Stimulated activated CD4-positive, alpha-beta T cell treated with anti-CD3 and anti-CD28 coated beads, Interleukin-2, amount 100 ng/mL, for 48 hours (primary cell): ENCODE results near the gene LYSMD1.

Experiments
- DNase-seq, 2 donors: peaks; one replicate each; pipeline ENCODE4 v3.0.0-alpha.2; 2020

The LYSMD1 gene

DNA sequence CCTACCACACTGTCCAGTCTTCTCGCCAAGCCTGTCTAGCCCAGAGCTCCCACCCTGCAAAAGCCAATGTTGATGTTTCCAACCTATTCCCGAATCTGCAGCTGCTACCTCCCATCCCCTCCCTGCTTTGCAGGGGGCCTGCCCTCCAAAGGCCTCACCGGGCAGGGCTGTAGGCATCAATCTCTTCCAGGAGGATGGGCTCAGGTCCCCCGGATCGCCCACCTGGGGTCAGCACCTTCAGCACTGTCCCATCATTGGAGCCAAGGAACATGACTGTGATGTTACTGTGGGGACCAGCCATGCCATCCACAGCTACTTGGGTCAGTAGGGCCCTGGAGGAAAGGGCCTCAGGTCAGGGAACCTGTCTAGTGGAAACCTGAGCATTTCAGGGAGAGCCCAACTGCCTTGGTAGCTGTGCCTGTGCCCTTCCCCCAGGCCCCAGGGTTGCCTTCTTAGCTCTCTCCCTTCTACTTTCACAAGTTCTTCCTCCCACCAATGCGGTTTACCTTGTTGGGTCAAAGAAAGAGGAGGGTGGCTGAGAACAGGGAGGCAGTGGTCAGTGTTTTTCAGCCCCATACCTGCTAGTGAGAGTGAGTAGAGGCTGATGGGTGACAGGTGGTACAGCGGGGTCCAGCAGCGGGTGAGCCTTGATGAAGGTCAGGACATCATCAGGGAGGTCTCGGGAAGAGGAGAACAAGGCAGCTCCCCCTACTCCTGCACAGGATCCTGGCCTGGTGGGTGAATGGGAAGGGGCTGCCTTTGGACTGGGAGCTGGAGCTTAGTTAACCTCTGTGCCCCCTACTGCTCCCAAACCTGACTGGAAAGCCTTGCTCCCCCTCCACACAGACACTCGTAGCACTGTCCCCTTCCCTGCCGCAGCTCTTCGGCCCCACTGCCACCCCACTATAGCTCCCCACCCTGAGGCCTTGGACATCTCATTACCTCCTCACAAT, 30.0 kb downstream of the LYSMD1 start:
- no peak for DNase-seq

DNA sequence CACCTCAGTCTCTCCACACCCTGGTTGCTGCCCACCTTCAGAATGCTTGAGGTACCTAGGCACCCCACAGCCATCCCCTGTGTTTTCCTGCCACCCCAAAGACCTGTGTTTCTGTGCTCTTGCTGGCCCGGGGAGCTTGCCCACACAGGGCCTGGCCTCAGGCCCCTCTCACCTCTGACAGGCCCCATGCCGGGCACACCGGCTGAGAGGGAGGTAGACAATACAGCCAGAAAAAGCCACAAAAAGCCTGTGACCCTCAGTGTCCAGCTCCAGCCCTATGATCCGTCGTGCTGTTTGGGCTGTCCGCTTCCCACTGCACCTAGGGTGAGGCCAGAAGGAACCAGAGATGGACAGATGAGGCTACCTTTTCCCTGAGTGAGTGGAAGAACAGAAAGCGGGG, 30.7 kb downstream of the LYSMD1 start:
- no peak for DNase-seq

DNA sequence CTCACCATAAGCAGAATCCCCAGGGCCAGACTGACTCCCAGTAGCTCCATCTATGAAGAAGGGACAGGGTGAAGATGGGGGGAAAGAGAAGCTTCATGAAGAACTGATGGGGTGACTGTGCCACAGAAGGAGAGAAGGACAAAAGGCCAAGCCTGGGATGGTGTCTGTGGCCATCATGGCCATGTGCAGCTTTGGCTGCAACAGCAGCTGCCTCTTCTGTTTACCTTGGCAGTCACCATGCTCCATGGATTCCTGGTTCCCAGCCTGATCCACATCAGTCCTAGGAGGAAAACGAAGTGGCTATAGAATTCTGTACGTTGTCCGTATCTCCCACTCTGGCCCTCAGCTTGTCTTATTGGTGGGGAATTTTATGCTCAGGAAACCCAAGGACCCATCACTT, 31.3 kb downstream of the LYSMD1 start:
- no peak for DNase-seq

DNA sequence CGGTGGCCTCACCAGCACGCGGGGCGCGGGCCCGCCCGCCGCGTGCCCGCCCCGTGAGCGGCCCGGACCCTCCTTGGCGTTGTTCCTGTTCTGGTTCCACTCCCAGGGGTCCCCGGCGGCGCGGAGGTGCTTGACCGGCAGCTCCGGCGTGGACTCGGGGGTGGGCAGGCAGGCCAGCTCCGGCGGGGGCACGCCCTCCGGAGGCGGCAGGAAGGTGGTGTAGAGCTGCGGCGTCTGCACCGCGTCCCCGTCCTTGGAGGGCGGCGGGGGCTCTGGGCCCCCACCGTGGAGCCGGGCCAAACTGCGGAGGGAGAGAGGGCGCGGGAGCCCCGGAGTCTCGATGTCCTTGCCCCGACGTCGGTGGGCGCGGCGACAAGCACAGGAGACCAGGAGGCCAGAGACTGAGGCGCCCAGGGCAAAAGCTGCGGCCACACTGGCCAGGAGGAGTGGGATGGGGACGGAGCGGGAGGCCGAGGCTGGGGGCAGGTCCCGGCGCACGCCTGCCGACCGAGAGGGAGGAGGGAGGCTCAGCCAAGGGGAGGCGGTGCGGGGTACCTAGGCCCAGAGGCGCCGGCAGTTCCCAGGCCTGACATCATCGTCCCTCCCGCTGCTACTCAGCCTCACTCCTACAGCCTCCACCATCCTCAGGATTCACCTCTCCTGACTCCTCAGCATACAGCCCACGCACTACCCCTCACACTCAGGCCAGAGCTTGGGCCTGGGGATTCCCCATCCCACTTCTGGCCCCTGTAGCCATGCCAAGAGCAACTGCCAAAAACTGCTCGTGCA, 32.5 kb downstream of the LYSMD1 start:
- DNase-seq: no peak

DNA sequence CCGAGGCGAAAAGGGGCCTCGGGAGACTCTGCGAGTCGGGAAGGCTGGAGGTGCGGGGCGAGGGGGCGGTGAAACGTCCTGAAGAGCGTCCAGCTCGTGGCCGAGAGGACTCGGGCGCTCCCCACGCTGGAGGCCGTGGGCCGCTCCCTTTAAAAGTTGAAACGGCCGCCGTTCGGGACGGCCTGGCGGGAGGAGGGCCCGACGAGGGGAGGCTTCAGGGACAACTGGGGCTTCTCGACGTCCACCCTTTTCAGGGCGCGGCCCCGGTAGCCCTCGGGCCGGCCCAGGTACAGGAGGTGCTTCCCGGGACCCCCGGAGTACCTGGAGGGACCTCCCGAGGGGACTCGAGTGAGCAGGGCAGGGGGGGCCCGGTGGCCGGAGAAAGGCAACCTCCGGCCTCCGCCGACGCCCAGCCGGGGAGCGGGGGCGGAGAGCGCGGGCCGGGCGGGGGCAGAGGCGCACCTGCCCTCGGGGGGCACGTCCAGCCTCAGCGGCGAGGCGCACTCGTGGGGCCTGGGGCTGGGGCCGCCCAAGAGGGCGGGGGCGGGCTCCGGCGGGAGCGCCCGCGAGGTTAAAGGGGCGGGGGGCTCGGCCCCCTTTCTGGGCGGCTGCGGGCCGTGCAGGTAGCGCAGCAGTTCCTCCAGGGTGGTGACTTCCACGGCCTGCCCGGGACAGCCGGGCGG, 33.2 kb downstream of the LYSMD1 start:
- no peak for DNase-seq

DNA sequence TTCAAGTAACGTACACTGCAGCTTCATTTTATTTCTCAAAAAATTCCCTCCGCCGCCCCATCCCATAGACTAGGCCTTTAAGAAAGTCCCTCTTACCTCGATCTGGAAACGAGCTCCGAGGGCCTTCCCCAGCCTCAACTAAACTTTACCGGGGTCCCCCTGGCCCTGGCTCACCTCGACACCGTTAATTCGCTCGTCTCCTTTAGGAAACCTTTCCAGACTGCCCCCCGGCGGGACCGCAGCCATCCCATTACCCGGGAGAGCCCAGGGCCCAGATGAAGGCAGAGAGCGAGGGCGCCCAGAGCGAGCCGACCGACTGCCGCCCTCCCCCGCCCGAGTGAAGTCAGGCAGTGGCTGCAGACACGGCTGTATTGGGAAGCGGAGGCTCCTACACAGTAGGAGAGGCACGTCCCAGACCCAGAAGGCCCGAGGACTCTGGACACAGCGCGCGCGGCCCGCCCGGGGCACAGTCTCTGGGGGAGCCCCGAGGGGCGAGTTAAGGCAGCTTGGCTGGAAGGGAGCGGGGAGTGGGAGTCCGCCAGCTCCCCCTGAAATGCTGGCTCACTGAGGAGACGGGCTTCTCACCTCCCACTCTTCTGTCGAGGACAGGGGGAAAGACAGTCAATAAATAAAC, 33.9 kb downstream of the LYSMD1 start:
- no peak for DNase-seq

DNA sequence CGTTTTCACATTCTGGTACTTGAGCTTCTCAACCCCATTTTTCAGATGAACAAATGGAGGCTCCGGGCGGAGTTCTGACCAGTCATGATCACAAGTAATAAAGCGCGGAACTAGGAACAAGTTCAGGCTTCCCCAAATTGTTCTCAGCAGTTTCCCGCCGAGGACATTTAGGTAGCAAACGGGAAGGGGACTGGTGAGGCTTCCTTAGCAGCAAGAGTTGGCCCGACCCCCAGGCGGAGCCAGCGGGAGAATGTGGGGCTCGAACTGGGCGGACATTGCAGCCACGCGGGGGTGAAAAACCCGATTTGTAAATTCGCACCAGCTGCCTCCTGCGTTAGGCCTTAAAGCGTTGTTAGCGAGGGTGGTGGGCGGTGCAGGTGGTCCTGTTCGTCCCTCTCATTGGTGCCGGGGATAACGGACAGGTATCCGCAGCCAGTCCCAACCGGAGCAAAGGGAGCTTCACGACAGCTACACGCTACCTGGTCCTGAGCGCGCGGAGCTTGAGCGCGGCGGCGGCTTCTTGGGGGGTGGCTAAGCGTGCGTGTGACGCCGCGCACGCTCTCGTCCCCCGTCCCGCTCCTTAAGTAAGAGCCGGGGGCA, 34.6 kb downstream of the LYSMD1 start:
- peak; percentile 63 to 72 for DNase-seq

DNA sequence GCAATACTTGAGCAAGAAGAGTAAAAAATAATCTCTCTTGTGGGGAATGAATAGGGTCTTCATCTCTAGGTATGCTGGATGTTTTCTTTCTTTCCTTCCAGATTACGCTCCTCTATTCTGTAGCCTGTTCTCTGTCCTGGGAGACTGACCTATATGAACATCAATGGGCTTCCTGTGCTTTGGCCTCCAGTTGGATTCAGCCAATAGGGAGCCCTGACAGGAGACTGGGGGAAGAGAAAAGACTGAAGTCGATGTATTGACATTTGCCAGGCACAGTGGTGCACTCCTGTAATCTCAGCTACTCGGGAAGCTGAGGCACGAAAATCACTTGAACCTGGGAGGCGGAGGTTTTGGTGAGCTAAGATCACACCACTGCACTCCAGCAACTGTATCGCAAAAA, 36.9 kb downstream of the LYSMD1 start:
- no peak for DNase-seq

DNA sequence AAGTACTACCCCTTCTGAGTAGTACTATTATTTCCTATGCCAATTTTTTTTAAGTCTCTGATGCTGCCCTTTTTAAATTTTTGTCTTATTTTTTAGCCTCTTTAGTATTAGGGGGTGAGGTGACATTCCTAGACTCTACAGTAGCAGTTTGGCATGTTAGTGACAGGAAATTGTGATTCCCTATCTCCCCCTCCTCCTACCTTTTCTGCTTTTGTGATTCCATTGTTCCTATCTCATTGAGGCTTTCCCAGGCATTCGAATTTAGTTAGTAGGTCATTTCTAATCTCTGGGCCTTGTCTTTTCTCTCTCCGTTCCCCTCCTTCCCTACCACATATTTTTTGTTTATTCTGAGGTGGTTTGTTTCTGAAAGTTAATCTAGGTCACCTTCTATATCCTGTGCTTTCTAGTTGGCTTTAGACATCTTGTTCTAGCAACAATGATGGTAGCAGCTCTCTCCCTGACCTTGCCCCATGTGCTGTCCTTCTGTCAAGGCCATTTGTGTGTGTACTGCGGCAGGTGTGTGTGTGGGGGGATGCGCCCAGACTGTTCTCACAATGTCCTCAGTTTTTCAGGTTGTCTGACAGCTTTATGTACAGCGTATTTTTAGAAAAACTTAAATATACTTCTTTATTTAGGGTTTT, 40.8 kb downstream of the LYSMD1 start:
- DNase-seq: no peak

DNA sequence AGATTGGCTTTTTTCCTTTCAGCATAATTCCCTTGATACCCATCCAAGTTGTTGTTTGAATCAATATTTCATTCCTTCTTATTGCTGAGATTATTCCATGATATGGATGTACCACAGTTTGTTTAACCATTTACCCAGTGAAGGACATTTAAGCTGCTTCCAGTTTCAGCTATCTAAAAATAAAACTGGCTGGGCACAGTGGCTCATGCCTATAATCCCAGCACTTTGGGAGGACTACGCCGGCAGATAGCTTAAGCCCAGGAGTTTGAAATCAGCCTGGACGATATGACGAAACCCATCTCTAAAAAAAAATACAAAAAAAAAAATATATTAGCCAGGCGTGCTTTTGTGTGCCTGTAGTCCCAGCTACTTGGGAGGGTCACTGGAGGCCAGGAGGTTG, 51.8 kb downstream of the LYSMD1 start:
- no peak for DNase-seq
